VCaP (cell line): Measurements from ENCODE around the gene PPIL4.

Experiments
- H3K27ac ChIP-seq: fragments of 450-650 bp; 2 replicates; pipeline ENCODE4 v1.5.1; 2017
- TF ChIP-seq, protein P1 (sequence below): fragments of 450-650 bp; conservative IDR thresholded peaks from 2 replicates; pipeline ENCODE4 v1.5.1; 2017; ENCODE audit warnings: mild to moderate bottlenecking, moderate library complexity

The PPIL4 gene

DNA sequence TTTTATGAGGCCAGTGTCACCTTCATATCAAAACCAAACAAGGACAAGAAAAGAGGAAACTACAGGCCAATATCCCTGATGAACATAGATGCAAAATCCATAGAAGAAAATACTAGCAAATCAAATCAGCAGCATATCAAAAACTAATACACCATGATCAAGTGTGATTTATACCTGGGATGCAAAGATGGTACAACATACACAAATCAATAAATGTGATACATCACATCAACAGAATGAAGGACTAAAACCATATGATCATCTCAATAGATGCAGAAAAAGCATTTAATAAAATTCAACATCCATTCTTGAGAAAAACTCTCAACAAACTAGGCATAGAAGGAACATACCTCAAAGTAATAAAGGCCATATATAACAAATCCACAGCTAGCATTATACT lies 12.2 kb upstream of the PPIL4 start:
- TF ChIP-seq, protein P1, sequence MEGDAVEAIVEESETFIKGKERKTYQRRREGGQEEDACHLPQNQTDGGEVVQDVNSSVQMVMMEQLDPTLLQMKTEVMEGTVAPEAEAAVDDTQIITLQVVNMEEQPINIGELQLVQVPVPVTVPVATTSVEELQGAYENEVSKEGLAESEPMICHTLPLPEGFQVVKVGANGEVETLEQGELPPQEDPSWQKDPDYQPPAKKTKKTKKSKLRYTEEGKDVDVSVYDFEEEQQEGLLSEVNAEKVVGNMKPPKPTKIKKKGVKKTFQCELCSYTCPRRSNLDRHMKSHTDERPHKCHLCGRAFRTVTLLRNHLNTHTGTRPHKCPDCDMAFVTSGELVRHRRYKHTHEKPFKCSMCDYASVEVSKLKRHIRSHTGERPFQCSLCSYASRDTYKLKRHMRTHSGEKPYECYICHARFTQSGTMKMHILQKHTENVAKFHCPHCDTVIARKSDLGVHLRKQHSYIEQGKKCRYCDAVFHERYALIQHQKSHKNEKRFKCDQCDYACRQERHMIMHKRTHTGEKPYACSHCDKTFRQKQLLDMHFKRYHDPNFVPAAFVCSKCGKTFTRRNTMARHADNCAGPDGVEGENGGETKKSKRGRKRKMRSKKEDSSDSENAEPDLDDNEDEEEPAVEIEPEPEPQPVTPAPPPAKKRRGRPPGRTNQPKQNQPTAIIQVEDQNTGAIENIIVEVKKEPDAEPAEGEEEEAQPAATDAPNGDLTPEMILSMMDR: no peak
- no peak overlapping the region for H3K27ac ChIP-seq

DNA sequence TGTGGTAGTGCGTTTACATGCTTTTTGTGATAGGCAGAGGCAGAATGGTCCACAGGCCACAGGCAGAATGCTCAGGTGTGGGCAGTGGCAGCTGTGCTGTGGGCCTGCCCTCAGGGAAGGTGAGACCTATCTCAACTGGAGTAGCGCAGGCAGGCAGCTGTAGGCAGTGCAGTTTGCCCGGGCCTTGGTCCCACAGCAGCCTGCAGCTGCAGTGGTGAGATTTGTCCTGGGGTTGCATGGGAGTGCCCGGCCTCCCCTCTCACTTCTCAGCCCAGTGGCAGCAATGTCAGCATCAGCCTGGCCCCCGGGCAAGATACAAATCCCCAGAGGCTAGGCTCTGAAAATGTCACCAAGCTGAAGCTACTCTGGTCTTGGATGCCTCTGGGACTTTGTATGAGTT lies 6.1 kb upstream of the PPIL4 start:
- no peak overlapping the region for H3K27ac ChIP-seq
- TF ChIP-seq, protein P1: no peak

DNA sequence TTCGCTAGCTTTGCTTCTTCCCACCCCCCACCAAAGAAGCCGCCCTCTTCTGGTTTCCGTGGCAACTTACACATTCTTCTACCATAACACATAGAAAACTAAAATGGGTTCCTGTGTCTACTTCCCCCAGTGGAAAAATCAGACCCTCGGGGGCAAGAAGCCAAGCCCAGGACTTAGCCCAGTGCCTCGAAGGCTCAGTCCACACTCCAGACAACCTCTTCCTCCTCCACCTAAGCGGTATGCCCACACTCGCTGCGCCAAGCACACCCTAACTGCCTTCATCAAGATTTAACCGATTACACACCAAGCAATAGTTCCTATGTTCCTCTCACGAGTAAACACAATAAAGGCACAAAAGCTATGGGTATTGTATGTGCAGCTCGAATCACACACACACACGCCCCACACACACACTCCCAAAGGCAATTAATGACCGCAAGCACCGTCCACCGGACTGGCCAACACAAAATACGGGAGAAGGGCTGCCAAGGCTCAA lies 537 bp downstream of the PPIL4 start:
- H3K27ac ChIP-seq: peak overlapping the region; percentile 88
- TF ChIP-seq, protein P1: no peak

DNA sequence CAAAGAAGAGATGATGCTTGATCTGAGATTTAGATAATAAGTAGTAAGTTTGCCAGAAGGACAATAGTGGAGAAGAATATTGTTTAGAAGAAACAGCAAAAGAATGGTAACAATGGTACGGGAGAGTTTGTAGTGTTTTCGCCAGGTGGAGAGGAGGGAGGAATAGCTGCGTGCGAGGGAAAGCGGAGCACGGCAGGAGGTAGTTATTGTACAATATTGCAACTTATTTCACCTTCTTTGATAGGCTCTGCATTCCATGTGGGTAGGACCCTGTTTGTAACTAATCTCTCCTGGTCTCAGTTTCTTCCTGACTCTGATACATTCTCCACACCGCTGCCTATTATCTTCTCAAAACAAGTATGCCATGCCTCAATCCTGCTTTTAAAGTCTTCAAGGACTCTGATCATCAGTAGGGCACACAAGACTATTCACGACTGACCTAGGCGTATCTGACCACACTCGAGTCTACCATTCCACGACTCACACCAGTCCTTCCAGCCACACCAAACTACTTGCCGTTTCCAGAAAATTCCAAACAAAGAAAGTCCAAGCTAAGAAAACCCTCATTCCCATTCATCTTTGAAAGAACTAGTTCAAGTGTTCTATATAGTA lies 1.1 kb downstream of the PPIL4 start:
- H3K27ac ChIP-seq: peak overlapping the region; percentile 88

DNA sequence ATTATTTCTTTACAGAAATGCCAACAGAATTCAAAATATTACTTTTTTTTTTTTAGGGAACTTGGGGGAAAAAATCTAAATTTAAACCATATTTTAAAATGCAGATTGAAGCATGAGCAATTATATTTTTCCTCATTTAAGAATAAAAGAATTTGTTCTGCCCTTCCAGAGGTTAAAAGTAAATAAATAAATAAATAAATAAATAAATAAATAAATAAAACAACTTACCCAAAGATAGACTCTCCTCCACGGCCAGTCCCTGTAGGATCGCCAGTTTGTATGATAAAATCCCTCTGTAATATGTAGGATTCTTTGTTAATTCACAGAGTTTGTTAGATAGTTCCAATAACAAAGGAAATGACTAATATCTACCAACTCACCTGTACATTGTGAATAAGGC lies 4.7 kb downstream of the PPIL4 start:
- TF ChIP-seq, protein P1: no peak
- no peak overlapping the region for H3K27ac ChIP-seq

More for the DNA sequence above, 1.1 kb downstream of the PPIL4 start:
- TF ChIP-seq, protein P1: no peak

DNA sequence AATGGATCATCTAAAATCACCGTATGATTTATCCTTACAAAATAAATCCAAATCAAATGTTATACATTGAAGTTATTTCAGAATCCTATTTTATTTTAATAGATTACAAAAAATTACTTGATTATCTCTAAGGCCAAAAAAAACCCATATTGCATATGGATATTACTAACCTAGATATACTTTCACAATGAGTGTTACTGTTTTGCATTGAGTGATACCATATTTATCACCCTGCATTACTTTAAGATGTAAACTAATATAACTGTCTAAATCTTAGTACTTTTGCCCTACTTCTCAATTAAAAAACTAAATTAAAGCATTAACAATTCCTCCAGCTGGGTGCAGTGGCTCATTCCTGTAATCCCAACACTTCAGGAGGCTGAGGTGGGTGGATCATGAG lies 11.1 kb downstream of the PPIL4 start:
- TF ChIP-seq, protein P1: no peak
- H3K27ac ChIP-seq: no peak overlapping the region

DNA sequence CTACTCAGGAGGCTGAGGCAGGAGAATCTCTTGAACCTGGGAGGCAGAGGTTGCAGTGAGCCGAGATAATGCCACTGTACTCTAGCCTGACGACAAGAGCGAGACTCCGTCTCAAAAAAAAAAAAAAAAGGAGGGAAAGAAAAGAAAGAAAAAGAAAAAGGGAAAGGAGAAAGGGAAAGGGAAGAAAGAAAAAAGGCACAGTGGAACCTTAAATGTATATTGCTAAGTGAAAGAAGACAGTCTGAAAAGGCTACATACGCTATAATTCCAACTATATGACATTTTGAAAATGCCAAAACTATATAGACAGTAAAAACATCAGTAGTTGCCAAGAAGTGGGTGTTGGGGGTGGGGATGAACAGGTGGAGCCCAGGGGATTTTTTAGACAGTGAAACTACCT lies 16.2 kb downstream of the PPIL4 start:
- H3K27ac ChIP-seq: no peak overlapping the region
- TF ChIP-seq, protein P1: no peak
